GM18951 (cell line): ENCODE data around the gene MRPS10.
"Not testable (repeated sequence)": the region's sequence is repeated elsewhere in the genome, so short reads cannot be mapped to it uniquely, and the experiment has no call there.

Experiments
- POLR2A ChIP-seq: IDR thresholded peaks from 4 replicates; pipeline ENCODE4 v1.6.1; 2011; ENCODE audit warnings: mild to moderate bottlenecking; ENCODE audit not compliant: insufficient read length, insufficient read depth; ENCODE audit errors: extremely low read depth
- in situ Hi-C: fragments of 300-500 bp; cut with MboI; formaldehyde crosslinking; loops from one replicate; pipeline ENCODE4 v1.12.0; 2022; ENCODE audit warnings: low sequenced_read_pairs, mixed read lengths, inconsistent platforms; ENCODE audit not compliant: unreplicated experiment

Gene MRPS10

GRCh38 chr6:42230345-42231321 is 13.0 kb upstream of the MRPS10 start:
- no peak for TF ChIP-seq POLR2A
- in situ Hi-C loops, result no loop called here

GRCh38 chr6:42229506-42230119 is 12.0 kb upstream of the MRPS10 start:
- in situ Hi-C loops, result no loop called here
- TF ChIP-seq POLR2A, result no peak

DNA sequence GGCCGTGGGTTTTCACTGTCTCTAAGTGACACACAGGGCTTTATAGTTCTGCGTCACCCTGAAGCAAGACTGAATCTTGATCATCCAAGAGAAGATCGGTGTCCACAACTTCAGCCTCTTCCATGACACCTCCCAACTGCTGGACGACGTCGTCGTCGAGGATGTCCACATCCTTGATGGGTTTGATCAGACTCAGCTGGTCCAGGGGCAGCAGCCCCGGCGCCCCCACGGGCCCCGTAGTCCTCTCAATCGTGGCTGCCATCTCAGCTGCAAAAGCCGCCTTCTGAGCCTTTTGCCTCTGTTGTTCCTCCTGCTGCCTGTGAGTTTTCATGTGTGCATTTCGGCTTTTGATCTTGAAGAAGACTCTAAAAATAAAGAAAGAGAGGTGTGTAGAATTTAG is 10.6 kb upstream of the MRPS10 start:
- TF ChIP-seq POLR2A, result no peak
- in situ Hi-C loops, result no loop called here

DNA sequence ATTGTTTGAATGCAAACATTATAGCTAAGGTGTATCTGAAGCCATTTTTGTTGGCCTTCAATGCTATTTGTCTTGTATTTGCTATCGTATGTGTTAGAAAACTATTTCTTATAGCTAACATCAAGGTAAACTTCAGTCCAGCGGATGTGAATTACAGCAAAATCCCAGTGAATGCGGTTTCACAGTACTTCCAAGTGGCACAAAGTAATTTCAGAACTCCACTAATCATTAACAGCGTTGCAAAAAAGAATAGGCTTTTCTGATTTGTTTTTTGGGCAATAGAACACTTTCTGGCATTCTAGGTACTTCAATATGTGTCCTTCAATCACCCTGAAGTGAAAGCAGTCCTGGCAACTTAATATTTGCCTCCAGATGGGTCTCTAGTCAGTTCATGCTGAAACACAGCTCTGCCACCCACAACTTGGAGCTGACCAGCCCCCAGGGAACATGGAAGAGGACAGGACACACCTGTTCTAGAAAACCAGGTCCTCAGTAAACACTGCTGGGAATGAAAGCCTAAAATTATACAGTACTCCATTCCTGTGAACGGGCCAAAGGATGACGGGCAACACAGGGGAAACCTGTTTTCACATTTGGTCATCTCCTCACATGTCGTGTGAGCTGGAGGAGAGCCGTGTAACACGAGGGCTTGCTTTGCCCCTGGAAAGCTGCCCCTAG is 9.7 kb upstream of the MRPS10 start:
- TF ChIP-seq POLR2A, result no peak
- in situ Hi-C loops, result no loop called here

DNA sequence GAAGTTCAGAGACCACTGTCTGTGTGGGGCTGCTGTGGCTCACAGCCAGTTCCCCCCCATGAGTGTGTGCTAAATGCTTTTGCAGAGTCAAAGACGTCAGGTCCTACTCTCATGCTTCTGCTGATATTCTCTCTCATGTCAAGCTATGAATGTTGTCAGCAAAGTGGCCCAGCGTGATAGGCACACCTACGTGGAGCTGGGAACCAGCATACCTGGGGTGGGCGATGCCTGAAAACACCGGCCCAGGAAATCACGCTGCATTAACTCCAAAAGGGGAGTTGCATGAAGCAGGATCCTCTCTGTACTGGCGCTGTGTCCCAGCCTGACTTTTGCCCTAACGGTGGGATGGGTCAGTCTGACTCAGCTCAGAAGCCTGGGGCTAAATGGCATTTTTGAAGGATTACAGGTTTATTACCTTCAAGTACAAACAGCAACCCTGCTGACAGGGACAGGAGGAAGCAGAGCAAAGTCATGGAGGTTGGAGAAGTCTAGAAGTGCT is 9.0 kb upstream of the MRPS10 start:
- in situ Hi-C loops, result no loop called here
- TF ChIP-seq POLR2A, result no peak

- no peak for TF ChIP-seq POLR2A
- in situ Hi-C loops, result no loop called here
Measured at GRCh38 chr6:42226161-42226611, 8.5 kb upstream of the MRPS10 start.

GRCh38 chr6:42225419-42225818 is 7.8 kb upstream of the MRPS10 start:
- TF ChIP-seq POLR2A, result no peak
- in situ Hi-C loops, result no loop called here

DNA sequence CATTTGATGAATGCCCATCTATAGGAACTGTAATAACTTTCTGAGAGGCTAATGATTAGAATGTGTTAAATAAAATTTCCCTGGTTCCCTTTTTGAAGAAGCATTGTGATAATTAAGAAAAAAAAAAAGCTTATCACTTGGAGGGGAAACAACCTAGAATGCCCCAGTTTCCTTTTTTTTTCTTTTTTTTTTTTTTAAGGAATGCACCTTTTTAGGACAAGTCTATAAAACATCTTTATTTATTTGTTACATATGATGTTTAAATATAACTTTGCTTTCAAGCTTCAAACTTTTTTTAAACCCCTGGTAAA is 7.3 kb upstream of the MRPS10 start:
- in situ Hi-C loops, result no loop called here
- TF ChIP-seq POLR2A, result no peak

DNA sequence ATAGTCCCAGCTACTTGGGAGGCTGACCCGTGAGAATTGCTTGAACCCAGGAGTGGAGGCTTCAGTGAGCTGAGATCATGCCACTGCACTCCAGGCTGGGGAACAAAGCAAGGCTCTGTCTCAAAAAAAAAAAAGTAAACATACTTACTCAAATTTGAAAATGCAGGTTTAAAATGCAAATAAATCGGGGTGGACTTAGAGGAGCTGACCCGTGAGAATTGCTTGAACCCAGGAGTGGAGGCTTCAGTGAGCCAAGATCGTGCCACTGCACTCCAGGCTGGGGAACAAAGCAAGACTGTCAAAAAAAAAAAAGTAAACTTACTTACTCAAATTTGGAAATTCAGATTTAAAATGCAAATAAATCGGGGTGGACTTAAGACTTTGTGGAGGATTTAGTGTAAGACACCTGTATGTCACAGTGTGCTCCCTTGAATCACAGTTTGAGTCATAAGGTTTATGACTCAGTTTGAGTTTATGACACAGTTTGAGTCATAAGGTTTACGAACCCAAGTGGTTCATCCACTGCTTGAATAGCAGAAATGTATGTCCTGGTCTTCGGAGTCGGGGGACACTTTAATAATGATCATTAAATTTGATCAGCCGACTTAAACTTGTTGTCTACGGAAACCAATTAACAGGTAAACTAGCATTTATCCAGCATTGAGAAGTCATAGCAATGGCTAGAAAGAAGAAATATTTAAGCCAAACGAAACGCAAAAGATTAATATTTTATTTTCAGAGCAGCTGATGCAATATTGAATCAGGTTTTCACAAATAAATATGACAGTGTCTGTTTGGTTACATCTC is 6.8 kb upstream of the MRPS10 start:
- no peak for TF ChIP-seq POLR2A
- in situ Hi-C loops, result no loop called here

DNA sequence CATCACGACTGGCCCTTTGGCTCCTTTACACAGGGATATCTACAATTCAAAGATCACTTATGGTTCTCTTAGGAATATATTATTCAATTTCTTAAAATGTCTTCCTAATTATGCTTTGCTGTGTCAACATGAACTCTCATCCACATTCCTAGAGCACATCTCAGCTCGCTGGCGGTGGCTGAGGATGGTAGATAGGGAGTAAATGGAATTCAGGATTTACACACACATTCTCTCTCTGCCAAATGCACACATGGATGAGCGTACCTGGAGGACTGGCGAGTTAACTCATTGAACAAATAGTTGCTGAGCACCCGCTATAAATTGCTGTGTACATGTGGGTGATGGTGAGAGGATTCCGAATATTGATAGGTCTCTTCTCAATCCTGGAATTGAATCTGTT is 4.8 kb upstream of the MRPS10 start:
- in situ Hi-C loops, result no loop called here
- no peak for TF ChIP-seq POLR2A

GRCh38 chr6:42221546-42221945 is 3.9 kb upstream of the MRPS10 start:
- TF ChIP-seq POLR2A, result no peak
- in situ Hi-C loops, result no loop called here

GRCh38 chr6:42220807-42221206 is 3.1 kb upstream of the MRPS10 start:
- in situ Hi-C loops, result no loop called here
- TF ChIP-seq POLR2A, result no peak

DNA sequence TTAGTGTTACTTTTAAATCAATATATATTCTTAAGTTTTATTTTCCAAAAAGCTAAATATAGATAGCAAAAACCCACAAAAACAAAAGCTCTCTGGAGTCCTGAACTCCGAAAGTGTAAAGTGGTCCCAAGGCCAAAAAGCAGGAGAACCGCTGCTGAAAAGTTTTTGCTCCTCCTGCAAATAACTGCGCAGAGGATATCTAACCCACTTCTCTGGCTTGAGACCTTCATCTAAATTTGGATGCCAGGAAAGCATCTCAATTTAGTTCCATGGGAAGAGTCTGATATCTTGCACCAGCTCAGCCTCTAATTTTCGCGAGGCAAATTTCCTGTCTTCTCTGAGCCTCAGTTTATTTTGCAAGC is 523 bp downstream of the MRPS10 start:
- in situ Hi-C loops, result no loop called here
- TF ChIP-seq POLR2A, result no peak

- in situ Hi-C loops, result not testable (repeated sequence)
Measured at GRCh38 chr6:42216495-42216894, 1.2 kb downstream of the MRPS10 start.
